Right lobe of liver (tissue), 4 donors: ENCODE results near the gene ADA.

ENCODE experiments used
- POLR2A ChIP-seq: fragments of 450-650 bp; IDR thresholded peaks from one replicate; pipeline ENCODE4 v1.6.1; 2017; ENCODE audit warnings: antibody characterized with exemption, mild to moderate bottlenecking
- TF ChIP-seq, protein P1 (sequence below), 4 donors: fragments of 200-600 bp in 3 of 4; fragments of 450-650 bp in 1 of 4; IDR thresholded peaks; one replicate each; pipeline versions ENCODE4 v1.5.1 to v1.8.0; 2016 to 2022; ENCODE audit warnings: antibody characterized with exemption in 4 of 4, mild to moderate bottlenecking in 2 of 4
- donor health status: DM: no; HTN: no; CAD: no.
- donor health status: DM: no; HTN: no; CAD: no.
- donor health status: DM: no; HTN: yes; CAD: no.

DNA sequence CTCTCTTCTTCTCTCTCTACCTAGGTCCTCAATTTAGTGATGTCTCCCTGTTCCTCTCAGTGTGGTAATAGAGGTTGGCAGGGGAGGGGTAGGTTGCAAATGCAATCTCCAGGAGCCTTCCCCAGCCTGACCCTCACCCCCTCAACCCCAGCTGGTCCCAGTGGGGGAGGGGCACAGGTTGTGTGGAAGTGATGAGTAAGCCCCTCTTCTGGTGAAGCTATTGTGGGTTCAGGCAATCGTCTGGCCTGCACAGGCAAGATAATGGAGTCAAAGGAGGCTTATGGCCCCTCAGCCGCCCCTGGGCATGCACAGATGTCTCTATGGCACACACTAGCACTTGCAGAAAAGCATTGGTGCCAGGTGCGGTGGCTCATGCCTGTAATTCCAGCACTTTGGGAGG lies 10.8 kb upstream of the ADA start:
- TF ChIP-seq POLR2A, result no peak
- TF ChIP-seq, protein P1, sequence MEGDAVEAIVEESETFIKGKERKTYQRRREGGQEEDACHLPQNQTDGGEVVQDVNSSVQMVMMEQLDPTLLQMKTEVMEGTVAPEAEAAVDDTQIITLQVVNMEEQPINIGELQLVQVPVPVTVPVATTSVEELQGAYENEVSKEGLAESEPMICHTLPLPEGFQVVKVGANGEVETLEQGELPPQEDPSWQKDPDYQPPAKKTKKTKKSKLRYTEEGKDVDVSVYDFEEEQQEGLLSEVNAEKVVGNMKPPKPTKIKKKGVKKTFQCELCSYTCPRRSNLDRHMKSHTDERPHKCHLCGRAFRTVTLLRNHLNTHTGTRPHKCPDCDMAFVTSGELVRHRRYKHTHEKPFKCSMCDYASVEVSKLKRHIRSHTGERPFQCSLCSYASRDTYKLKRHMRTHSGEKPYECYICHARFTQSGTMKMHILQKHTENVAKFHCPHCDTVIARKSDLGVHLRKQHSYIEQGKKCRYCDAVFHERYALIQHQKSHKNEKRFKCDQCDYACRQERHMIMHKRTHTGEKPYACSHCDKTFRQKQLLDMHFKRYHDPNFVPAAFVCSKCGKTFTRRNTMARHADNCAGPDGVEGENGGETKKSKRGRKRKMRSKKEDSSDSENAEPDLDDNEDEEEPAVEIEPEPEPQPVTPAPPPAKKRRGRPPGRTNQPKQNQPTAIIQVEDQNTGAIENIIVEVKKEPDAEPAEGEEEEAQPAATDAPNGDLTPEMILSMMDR (IDR thresholded peaks at IDR 0.05), result no peak
